Memory B cell (primary cell): ENCODE measurements around the gene CEP162.
"Not testable (repeated sequence)": the region's sequence is repeated elsewhere in the genome, so short reads cannot be mapped to it uniquely, and the experiment has no call there.

Source experiments
- ATAC-seq: fragments of 150-1000 bp; cut with Tn5 transposase; 2 replicates; pipeline ENCODE4 v1.10.0; 2021; ENCODE audit warnings: low read depth, mild to moderate bottlenecking, moderate library complexity
- DNase-seq, 2 donors: peaks; one replicate each; pipeline ENCODE4 v3.0.0; 2022; ENCODE audit warnings: low spot score in 2 of 2
- H3K27ac Mint-ChIP-seq: one replicate; pipeline ENCODE4 v1.8.0; 2022; ENCODE audit warnings: mild to moderate bottlenecking, moderate library complexity, mixed read lengths
- H3K27me3 Mint-ChIP-seq: one replicate; pipeline ENCODE4 v1.8.0; 2022; ENCODE audit warnings: mixed read lengths
- H3K36me3 Mint-ChIP-seq: one replicate; pipeline ENCODE4 v1.8.0; 2022; ENCODE audit warnings: mild to moderate bottlenecking, mixed read lengths
- H3K4me1 Mint-ChIP-seq: one replicate; pipeline ENCODE4 v1.8.0; 2022; ENCODE audit warnings: mixed read lengths
- H3K4me3 Mint-ChIP-seq: one replicate; pipeline ENCODE4 v1.8.0; 2022; ENCODE audit warnings: mild to moderate bottlenecking, moderate library complexity, mixed read lengths
- H3K9me3 Mint-ChIP-seq: one replicate; pipeline ENCODE4 v1.8.0; 2022; ENCODE audit warnings: mixed read lengths

Gene CEP162

DNA sequence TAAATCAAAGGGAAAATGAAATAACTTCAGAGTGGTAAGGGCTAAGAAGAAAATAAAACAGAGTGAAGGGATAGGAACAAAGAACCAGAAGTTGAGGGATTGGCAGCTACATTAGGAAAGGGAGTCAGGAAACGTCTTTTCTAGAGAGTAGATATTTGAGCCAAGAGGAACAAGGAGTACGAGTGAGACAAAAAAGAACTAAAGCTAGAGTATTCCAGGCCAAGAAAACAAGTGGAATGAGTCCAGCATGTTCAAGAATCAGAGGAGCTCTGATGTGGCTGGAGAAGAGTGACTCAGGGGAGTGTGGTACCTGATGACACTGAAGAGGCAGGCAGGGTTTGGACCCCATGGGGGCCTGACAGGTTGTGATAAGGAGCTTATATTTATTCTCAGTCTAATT is 66.3 kb downstream of the CEP162 start:
- no peaks in the 10 kb centered on the region for H3K27me3 Mint-ChIP-seq
- DNase-seq (no peak), ATAC-seq (no peak)
- peaks cover 44% of the 10 kb centered on the region for H3K36me3 Mint-ChIP-seq
- no peak overlapping the region for H3K4me3 Mint-ChIP-seq
- no peak overlapping the region for H3K27ac Mint-ChIP-seq
- no peaks in the 10 kb centered on the region for H3K4me1 Mint-ChIP-seq
- H3K9me3 Mint-ChIP-seq = peaks cover 2% of the 10 kb centered on the region

- H3K4me1 Mint-ChIP-seq = peaks cover 3% of the 10 kb centered on the region
- ATAC-seq (no peak), DNase-seq (no peak)
- H3K9me3 Mint-ChIP-seq = no peaks in the 10 kb centered on the region
- no peak overlapping the region for H3K4me3 Mint-ChIP-seq
- H3K27ac Mint-ChIP-seq = no peak overlapping the region
- H3K36me3 Mint-ChIP-seq = peaks cover 50% of the 10 kb centered on the region
- no peaks in the 10 kb centered on the region for H3K27me3 Mint-ChIP-seq
Observed at GRCh38 chr6:84156306-84156705, 71.1 kb downstream of the CEP162 start.

DNA sequence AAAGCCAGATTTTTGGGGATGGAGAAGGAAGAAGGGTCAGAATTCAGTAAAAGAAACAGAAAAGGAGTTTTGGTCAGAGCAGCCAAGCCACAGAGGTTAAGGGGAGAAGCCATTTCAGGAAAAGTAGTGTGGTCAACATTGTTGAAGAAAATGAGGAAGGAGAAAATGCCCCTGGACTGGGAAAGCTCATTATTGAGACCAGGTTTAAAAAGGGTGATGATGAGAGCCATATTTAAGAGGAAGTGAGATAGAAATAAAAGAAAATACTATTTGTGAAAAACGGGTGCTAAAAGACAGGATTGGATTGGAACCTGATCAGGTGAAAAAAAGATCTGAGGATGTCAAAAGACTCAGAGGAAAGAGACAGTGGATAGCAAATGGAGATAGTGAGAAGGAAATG is 75.8 kb downstream of the CEP162 start:
- H3K27ac Mint-ChIP-seq = no peak overlapping the region
- H3K27me3 Mint-ChIP-seq = no peaks in the 10 kb centered on the region
- ATAC-seq = no peak
- peaks cover 5% of the 10 kb centered on the region for H3K4me1 Mint-ChIP-seq
- H3K36me3 Mint-ChIP-seq = peaks cover 43% of the 10 kb centered on the region
- no peak overlapping the region for H3K4me3 Mint-ChIP-seq
- DNase-seq = no peak
- no peaks in the 10 kb centered on the region for H3K9me3 Mint-ChIP-seq

- no peaks in the 10 kb centered on the region for H3K27me3 Mint-ChIP-seq
- H3K27ac Mint-ChIP-seq = no peak overlapping the region
- H3K9me3 Mint-ChIP-seq = no peaks in the 10 kb centered on the region
- DNase-seq = no peak
- no peak for ATAC-seq
- peaks cover 45% of the 10 kb centered on the region for H3K36me3 Mint-ChIP-seq
- H3K4me1 Mint-ChIP-seq = peaks cover 5% of the 10 kb centered on the region
- H3K4me3 Mint-ChIP-seq = no peak overlapping the region
Observed at GRCh38 chr6:84150705-84151104, 76.7 kb downstream of the CEP162 start.

GRCh38 chr6:84141521-84141920 is 85.9 kb downstream of the CEP162 start:
- DNase-seq = no peak
- Mint-ChIP-seq H3K9me3 (no peaks in the 10 kb centered on the region), H3K4me1 (no peaks in the 10 kb centered on the region), H3K27ac (no peak overlapping the region), H3K27me3 (no peaks in the 10 kb centered on the region), H3K4me3 (no peak overlapping the region), H3K36me3 (peaks cover 26% of the 10 kb centered on the region)
- ATAC-seq = no peak

- no peak for DNase-seq
- Mint-ChIP-seq H3K27me3 (no peaks in the 10 kb centered on the region), H3K4me1 (no peaks in the 10 kb centered on the region), H3K9me3 (no peaks in the 10 kb centered on the region), H3K4me3 (no peak overlapping the region), H3K36me3 (peaks cover 25% of the 10 kb centered on the region), H3K27ac (no peak overlapping the region)
- no peak for ATAC-seq
Observed at GRCh38 chr6:84139311-84139710, 88.1 kb downstream of the CEP162 start.

GRCh38 chr6:84137989-84138575 is 89.4 kb downstream of the CEP162 start:
- H3K36me3 Mint-ChIP-seq = peaks cover 26% of the 10 kb centered on the region
- no peak overlapping the region for H3K4me3 Mint-ChIP-seq
- no peak for DNase-seq
- no peaks in the 10 kb centered on the region for H3K27me3 Mint-ChIP-seq
- no peaks in the 10 kb centered on the region for H3K9me3 Mint-ChIP-seq
- no peak for ATAC-seq
- H3K4me1 Mint-ChIP-seq = no peaks in the 10 kb centered on the region
- H3K27ac Mint-ChIP-seq = no peak overlapping the region

DNA sequence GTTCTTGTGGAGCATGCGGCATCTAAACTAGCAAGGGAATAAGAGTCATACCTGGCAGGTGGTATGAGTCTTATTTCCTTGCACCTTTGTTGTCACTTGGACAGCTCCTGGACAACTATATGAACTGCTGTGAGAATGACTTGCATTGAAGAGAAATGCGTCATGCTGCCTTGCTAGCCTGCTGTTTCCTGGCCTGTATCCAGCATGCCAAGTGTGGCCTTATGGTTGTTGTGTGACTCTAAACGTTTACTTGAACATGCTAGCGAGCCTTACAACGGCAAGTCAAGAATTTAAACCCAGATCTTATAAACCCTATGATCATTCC is 90.4 kb downstream of the CEP162 start:
- Mint-ChIP-seq H3K27ac (no peak overlapping the region), H3K4me1 (no peaks in the 10 kb centered on the region), H3K9me3 (no peaks in the 10 kb centered on the region), H3K36me3 (peaks cover 34% of the 10 kb centered on the region), H3K27me3 (no peaks in the 10 kb centered on the region), H3K4me3 (no peak overlapping the region)
- DNase-seq (no peak), ATAC-seq (no peak)

DNA sequence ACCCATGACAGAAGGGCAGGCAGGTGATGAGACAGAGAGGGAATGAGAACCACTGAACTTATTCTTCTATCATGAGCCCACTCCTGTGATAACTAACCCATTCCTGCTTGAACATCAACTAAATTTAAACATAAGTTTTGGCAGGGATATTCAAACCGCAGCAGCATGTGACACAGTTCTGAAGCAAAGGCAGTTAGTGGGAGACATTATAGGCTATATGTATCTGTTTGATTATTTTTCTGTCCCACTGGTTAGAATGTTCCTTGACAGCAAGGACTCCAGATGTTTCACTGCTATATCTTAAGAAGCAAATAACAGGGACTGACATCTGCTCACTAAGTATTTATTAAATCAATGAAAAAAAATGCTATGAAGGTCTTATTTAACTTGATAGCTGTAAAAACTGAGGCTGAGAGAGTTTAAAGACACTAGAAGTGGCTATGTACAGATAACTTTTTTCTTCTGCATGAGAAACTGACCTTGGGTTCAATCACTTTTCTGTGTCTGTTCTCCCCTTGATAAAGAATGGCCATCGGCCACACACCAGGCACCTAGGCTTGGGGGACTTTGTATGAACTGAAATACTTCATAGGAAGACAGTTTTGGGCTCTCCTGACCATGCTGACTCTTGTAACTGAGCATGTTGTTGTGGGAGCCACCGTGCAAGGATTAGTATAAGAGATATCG is 90.9 kb downstream of the CEP162 start:
- H3K27me3 Mint-ChIP-seq = no peaks in the 10 kb centered on the region

GRCh38 chr6:84135291-84135690 is 92.2 kb downstream of the CEP162 start:
- H3K27ac Mint-ChIP-seq = no peak overlapping the region
- peaks cover 7% of the 10 kb centered on the region for H3K9me3 Mint-ChIP-seq
- peaks cover 34% of the 10 kb centered on the region for H3K36me3 Mint-ChIP-seq
- ATAC-seq (no peak), DNase-seq (no peak)
- no peaks in the 10 kb centered on the region for H3K4me1 Mint-ChIP-seq
- no peaks in the 10 kb centered on the region for H3K27me3 Mint-ChIP-seq
- H3K4me3 Mint-ChIP-seq = no peak overlapping the region

More for the DNA sequence above, 90.9 kb downstream of the CEP162 start:
- DNase-seq (no peak), ATAC-seq (no peak)
- no peaks in the 10 kb centered on the region for H3K9me3 Mint-ChIP-seq
- H3K4me3 Mint-ChIP-seq = no peak overlapping the region
- no peaks in the 10 kb centered on the region for H3K4me1 Mint-ChIP-seq
- peaks cover 34% of the 10 kb centered on the region for H3K36me3 Mint-ChIP-seq
- H3K27ac Mint-ChIP-seq = no peak overlapping the region

- H3K9me3 Mint-ChIP-seq, H3K27ac Mint-ChIP-seq, H3K4me3 Mint-ChIP-seq, DNase-seq, H3K4me1 Mint-ChIP-seq, ATAC-seq, H3K27me3 Mint-ChIP-seq: not testable (repeated sequence)
- H3K36me3 Mint-ChIP-seq = peaks cover 28% of the 10 kb centered on the region
Observed at GRCh38 chr6:84133385-84133784, 94.1 kb downstream of the CEP162 start.

DNA sequence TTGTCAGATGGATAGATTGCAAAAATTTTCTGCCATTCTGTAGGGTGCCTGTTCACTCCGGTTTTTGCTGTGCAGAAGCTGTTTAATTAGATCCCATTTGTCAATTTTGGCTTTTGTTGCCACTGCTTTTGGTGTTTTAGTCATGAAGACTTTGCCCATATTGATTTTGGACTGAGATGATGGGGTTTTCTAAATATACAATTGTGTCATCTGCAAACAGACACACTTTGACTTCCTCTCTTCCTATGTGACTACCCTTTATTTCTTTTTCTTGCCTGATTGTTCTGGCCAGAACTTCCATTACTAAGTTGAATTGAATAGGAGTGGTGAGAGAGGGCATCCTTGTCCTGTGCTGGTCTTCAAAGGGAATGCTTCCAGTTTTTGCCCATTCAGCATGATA is 97.9 kb downstream of the CEP162 start:
- H3K4me3 Mint-ChIP-seq, H3K4me1 Mint-ChIP-seq, DNase-seq, H3K27me3 Mint-ChIP-seq, ATAC-seq, H3K9me3 Mint-ChIP-seq, H3K27ac Mint-ChIP-seq: not testable (repeated sequence)
- peaks cover 28% of the 10 kb centered on the region for H3K36me3 Mint-ChIP-seq

DNA sequence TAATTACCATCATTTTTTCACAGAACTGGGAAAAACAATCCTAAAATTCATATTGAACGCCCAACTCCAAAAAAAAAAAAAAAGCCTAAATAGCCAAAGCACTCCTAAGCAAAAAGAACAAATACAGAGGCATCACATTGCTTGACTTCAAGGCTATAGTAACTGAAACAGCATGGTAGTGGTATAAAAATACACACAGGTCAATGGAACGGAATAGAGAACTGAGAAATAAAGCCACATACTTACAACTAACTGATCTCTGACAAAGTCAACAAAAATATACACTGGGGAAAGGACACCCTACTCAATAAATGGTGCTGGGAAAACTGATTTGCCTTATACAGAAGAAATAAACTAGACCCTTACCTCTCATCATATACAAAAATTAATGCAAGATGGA is 104.3 kb downstream of the CEP162 start:
- Mint-ChIP-seq H3K27me3 (no peaks in the 10 kb centered on the region), H3K4me3 (no peak overlapping the region), H3K27ac (no peak overlapping the region), H3K9me3 (peaks cover 4% of the 10 kb centered on the region), H3K4me1 (no peaks in the 10 kb centered on the region), H3K36me3 (peaks cover 23% of the 10 kb centered on the region)
- ATAC-seq = no peak
- DNase-seq = no peak

GRCh38 chr6:84119277-84119676 is 108.2 kb downstream of the CEP162 start:
- H3K27ac Mint-ChIP-seq = no peak overlapping the region
- no peaks in the 10 kb centered on the region for H3K4me1 Mint-ChIP-seq
- ATAC-seq = no peak
- DNase-seq = no peak
- H3K36me3 Mint-ChIP-seq = peaks cover 11% of the 10 kb centered on the region
- peaks cover 10% of the 10 kb centered on the region for H3K9me3 Mint-ChIP-seq
- no peaks in the 10 kb centered on the region for H3K27me3 Mint-ChIP-seq
- no peak overlapping the region for H3K4me3 Mint-ChIP-seq

GRCh38 chr6:84118191-84118590 is 109.3 kb downstream of the CEP162 start:
- Mint-ChIP-seq H3K36me3 (peaks cover 7% of the 10 kb centered on the region), H3K9me3 (peaks cover 10% of the 10 kb centered on the region), H3K4me1 (no peaks in the 10 kb centered on the region), H3K4me3 (no peak overlapping the region), H3K27ac (no peak overlapping the region), H3K27me3 (peaks cover 1% of the 10 kb centered on the region)
- ATAC-seq (no peak), DNase-seq (no peak)
